Measurements from ENCODE around the gene NFATC2. TPM values are rescaled to one million over a fixed set of nuclear protein-coding genes. Genes with fewer than 3 reads are reported as not detected.
A peak's percentile ranks its signal among the peaks of the same experiment; 100 is the strongest.

The NFATC2 gene
- total and polyA plus RNA-seq, 2 experiments from 2014 or later: 0.52 to 0.59 TPM

DNA sequence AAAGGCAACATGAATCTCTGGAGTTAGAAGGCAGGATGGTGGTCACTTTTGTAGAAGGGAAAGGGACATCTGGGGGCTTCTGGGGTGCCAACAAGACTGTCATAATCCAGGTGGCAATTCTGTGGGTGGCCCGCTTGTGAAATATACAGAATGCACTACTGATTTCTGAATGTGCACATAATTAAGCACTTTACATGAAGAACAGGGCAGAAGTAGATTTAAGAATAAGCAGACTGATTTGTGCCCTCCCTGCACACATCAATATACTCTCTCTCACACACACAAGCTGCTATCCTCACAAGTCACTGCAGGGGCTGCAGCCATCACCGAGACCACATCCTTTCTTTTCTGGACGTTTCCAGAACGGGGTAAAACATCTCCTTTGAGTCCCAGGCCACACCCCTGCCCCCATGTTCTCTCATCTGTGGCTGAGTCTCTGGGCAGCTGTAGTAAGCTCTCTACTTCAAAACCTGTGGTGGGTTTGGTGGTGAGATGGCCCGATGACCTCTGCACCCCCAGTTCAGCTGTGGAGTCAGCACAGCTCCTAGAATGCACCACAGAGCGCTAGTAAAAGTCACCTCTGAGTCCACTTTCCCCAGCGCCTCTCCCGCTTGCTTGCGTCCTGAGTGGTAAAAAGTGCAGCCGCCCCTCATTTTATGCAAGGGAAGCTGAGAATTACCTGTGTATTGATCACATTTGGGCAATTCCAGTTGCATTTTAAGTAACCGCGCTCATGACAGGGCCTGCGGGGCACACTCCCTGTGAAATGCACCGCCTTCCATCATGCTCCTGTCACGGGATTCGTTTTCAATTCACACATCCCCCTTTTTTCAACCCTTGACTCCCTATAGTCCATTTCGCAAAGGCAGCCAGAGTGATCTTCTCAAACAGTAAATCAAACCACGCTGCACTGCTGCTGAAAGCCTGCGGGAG is 115.5 kb downstream of the NFATC2 start:
- no peaks in the 10 kb centered on the region for H3K36me3 Mint-ChIP-seq (ENCODE audit: low read depth)
- H4K20me1 ChIP-seq (replicated peaks; ENCODE audit: insufficient read depth): no peaks in the 10 kb centered on the region
- peaks cover 9% of the 10 kb centered on the region for H3K27me3 Mint-ChIP-seq (ENCODE audit: insufficient read depth, low read depth, poor library complexity)
- no peaks in the 10 kb centered on the region for H3K36me3 ChIP-seq (ENCODE audit: insufficient read depth)
- H3K4me1 Mint-ChIP-seq: peaks cover 47% of the 10 kb centered on the region
- H3K4me3 ChIP-seq: no peak overlapping the region
- H2AFZ ChIP-seq: no peak overlapping the region
- no peak overlapping the region for H3K4me2 ChIP-seq
- TF ChIP-seq ZNF462 (CRISPR knock-in tag; IDR thresholded peaks at IDR 0.05): no peak
- no peak for TF ChIP-seq NANOG (IDR thresholded peaks at IDR 0.05; ENCODE audit: borderline replicate concordance)
- H3F3A ChIP-seq (replicated peaks; ENCODE audit: low read depth): no peaks in the 10 kb centered on the region
- no peaks in the 10 kb centered on the region for H3K27me3 ChIP-seq (ENCODE audit: insufficient read depth)
- no peak overlapping the region for H3K27ac Mint-ChIP-seq
- no peak overlapping the region for H3K27ac ChIP-seq (ENCODE audit: low read depth)
- H3K4me1 ChIP-seq (ENCODE audit: insufficient read depth): peaks cover 23% of the 10 kb centered on the region
- H3K79me2 ChIP-seq (replicated peaks; ENCODE audit: insufficient read depth): no peaks in the 10 kb centered on the region
- ATAC-seq (no peak), DNase-seq (ENCODE audit: low spot score) (peak; percentile 28)
- H3K9me3 Mint-ChIP-seq: no peaks in the 10 kb centered on the region
- no peaks in the 10 kb centered on the region for H3K9me2 ChIP-seq (ENCODE audit: insufficient read depth)
- H3K4me3 Mint-ChIP-seq: no peak overlapping the region

- Histone ChIP-seq H3K4me3 (no peak overlapping the region), H3K27me3 (ENCODE audit: insufficient read depth) (no peaks in the 10 kb centered on the region), H3K36me3 (ENCODE audit: insufficient read depth) (no peaks in the 10 kb centered on the region), H3K79me2 (replicated peaks; ENCODE audit: insufficient read depth) (no peaks in the 10 kb centered on the region), H3F3A (replicated peaks; ENCODE audit: low read depth) (no peaks in the 10 kb centered on the region), H3K27ac (ENCODE audit: low read depth) (no peak overlapping the region), H4K20me1 (replicated peaks; ENCODE audit: insufficient read depth) (no peaks in the 10 kb centered on the region), H2AFZ (peak overlapping the region; percentile 66; the same call in 1 of the 2 replicates), H3K4me2 (no peak overlapping the region), H3K9me2 (ENCODE audit: insufficient read depth) (no peaks in the 10 kb centered on the region), H3K4me1 (ENCODE audit: insufficient read depth) (peaks cover 23% of the 10 kb centered on the region)
- Mint-ChIP-seq H3K4me1 (peaks cover 41% of the 10 kb centered on the region), H3K4me3 (no peak overlapping the region; the same call in 2 of the 3 replicates), H3K27me3 (ENCODE audit: insufficient read depth, low read depth, poor library complexity) (peaks cover 6% of the 10 kb centered on the region), H3K36me3 (ENCODE audit: low read depth) (no peaks in the 10 kb centered on the region), H3K9me3 (no peaks in the 10 kb centered on the region), H3K27ac (no peak overlapping the region)
- DNase-seq (ENCODE audit: low spot score) (peak; percentile 46), ATAC-seq (peak; percentile 34)
- no peak for TF ChIP-seq CREB1 (CRISPR knock-in tag; IDR thresholded peaks at IDR 0.05; ENCODE audit: low read depth)
- TF ChIP-seq CTCF (conservative IDR thresholded peaks at IDR 0.05; ENCODE audit: low read depth in 2 of 2): 0 out of 4 replicates have a peak, but pooled peaks of 1 of the 2 experiments have one; percentile 12
These were observed 117.0 kb downstream of the NFATC2 start for GRCh38 chr20:51425347-51426106.
